COR-L47 (cell line): ENCODE data around the gene KLRB1.
"Not testable (repeated sequence)": the region's sequence is repeated elsewhere in the genome, so short reads cannot be mapped to it uniquely, and the experiment has no call there.

Source experiments
- DNase-seq: peaks from one replicate; lab custom pipeline; 2025; lab: John Stamatoyannopoulos, UW

The KLRB1 gene

GRCh38 chr12:9619411-9620179, 11.9 kb upstream of the KLRB1 start:
- DNase-seq, result no peak

GRCh38 chr12:9618906-9619305, 11.2 kb upstream of the KLRB1 start:
- not testable (repeated sequence) for DNase-seq

GRCh38 chr12:9617124-9617523, 9.4 kb upstream of the KLRB1 start:
- no peak for DNase-seq

- no peak for DNase-seq
These were observed 7.9 kb upstream of the KLRB1 start for GRCh38 chr12:9615420-9616136.

DNA sequence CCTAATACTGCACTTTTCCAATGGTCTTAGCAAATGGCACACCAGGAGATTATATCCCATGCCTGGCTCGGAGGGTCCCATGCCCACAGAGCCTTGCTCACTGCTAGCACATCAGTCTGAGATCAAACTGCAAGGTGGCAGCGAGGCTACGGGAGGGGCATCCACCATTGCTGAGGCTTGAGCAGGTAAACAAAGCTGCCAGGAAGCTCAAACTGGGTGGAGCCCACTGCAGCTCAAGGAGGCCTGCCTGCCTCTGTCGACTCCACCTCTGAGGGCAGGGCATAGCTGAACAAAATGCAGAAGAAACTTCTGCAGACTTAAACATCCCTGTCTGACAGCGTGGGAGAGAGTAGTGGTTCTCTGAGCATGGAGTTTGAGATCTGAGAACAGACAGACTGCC, 2.9 kb upstream of the KLRB1 start:
- not testable (repeated sequence) for DNase-seq

DNA sequence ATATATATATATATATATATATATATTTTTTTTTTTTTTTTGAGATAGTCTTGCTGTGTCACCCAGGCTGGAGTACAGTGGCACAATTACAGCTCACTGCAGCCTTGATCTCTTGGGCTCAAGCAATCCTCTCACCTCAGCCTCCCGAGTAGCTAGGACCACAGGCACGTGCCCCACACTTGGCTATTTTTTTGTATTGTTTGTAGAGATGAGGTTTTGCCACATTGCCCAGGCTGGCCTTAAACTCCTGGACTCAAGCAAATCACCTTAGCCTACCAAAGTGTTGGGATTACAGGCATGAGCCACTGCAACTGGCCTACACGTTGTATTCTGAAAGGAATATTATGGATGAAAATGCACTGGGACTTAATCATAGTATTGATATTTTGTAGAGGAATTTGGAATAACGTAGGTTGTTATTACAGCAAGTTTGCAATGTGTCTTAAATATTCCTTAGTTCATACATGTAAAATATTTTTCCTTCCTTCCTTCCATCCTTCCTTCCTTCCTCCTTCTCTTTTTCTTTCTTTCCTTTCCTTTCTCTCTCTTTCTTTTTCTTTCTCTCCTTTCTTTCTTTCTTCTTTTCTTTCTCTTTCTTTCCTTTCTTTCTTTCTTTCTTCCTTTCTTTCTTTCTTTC, 862 bp downstream of the KLRB1 start:
- no peak for DNase-seq

GRCh38 chr12:9606247-9606646, 1.5 kb downstream of the KLRB1 start:
- DNase-seq, result no peak

- DNase-seq, result no peak
These were observed 2.2 kb downstream of the KLRB1 start for GRCh38 chr12:9605483-9605882.

DNA sequence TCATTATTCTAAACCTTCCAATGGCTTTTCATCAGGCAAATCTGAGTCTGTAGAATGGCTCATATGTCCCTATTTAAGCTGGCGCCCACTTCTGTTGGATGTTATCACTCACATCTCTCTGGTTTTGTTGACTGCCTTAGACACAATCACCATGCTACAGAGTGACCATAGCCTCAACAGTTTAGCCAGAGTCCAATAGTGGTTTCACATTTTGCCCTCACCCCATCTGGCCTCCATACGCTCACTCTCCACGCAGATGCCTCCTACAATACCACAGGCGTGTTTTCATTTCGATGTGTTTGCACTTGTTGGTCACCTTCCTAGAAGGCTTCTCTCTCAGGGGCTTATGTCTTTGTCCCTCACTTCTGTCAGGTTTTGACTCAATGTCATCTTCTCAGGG, 3.4 kb downstream of the KLRB1 start:
- DNase-seq, result no peak

DNA sequence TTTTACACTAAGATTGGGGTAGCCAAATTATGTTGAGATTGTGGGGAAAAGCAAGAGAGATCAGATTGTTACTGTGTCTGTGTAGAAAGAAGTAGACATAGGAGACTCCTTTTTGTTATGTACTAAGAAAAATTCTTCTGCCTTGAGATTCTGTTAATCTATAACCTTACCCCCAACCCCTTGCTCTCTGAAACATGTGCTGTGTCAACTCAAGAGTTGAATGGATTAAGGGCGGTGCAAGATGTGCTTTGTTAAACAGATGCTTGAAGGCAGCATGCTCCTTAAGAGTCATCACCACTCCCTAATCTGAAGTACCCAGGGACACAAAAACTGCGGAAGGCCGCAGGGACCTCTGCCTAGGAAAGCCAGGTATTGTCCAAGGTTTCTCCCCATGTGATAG, 7.3 kb downstream of the KLRB1 start:
- not testable (repeated sequence) for DNase-seq

- DNase-seq, result no peak
These were observed 9.4 kb downstream of the KLRB1 start for GRCh38 chr12:9598363-9598762.

DNA sequence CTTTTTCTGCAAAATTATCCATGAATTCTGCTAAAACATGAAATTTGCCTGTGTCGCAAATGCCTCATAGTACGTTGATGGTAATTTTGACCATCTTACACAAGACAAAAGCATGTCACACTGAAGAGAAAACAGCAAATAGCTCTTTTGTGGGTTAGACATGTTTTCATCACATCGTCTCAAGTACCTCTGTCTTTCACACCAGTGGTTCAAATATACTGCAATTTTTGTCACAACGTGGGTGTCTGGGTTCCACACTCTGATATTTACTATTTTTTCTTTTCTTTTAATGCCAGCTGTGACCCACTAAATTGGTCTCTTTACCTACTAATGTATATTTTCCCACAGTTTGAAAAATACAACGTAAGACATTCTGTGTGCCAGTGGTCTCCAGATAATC, 10.4 kb downstream of the KLRB1 start:
- no peak for DNase-seq

GRCh38 chr12:9590441-9590840, 17.3 kb downstream of the KLRB1 start:
- no peak for DNase-seq

DNA sequence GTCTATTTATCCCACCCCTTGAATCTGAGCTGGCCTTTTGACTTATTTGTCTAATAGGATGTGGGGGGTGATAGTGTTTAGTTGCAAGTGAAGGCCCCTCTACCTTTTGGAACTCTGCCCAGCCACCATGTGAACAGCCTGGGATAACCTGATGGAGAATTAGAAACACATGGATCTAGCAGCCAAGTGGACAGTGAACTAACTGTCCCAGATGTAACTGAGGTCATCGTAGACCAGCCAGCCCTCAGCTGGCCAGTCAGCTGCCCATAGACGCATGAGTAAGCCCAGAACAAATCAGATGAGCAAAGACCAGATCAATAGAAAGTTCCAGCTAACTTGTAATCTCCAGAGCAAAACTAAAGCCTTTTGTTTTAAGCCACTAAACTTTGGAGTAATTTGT, 19.0 kb downstream of the KLRB1 start:
- no peak for DNase-seq

DNA sequence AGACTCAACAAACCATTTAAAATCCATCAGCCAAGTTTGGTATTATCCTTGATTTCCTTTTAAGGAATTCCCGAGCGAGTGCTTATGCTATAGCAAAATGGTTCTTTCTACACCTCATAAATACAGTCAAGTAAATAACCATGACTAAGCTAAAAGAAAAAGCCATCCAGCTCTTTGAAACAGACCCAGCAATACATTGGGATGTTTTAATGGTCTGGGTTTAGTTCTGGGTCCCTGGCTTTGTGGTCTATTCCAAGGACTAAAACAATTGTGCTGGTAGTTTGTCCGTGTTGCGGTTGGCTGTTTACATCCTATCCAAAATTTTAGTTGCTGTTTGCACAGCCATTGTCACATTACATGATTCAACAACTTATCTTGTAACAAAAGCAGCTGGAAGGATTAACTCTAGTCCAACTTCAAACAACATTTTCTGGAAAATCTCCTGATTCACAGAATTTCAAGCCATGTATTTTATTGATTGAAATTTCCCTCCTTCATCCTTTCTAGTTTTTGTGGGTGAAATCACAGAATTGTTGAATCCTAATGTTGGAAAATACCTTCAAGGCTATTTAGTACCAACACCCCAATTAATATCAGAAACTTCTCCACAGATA, 19.6 kb downstream of the KLRB1 start:
- DNase-seq, result no peak

- DNase-seq, result not testable (repeated sequence)
These were observed 30.0 kb downstream of the KLRB1 start for GRCh38 chr12:9577729-9578128.

DNA sequence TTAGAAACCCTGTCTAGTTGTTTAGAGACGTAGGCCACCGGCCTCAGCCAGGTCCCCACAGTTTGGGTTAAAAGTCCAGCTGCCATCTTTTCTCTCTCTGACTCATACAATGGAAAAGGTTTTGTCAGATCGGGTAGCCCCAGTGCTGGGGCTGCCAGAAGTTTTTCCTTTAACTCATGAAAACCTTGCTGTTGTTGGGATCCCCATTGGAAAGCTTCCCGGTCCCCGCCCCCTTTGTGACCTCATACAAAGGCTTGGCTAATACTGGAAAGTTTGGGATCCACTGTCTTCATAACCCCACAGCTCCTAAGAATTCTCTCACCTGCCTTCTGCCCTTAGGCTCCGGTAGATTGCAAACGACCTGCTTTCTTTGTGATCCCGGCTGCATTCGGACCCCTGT, 40.6 kb downstream of the KLRB1 start:
- not testable (repeated sequence) for DNase-seq

GRCh38 chr12:9566113-9566512, 41.6 kb downstream of the KLRB1 start:
- DNase-seq, result not testable (repeated sequence)

DNA sequence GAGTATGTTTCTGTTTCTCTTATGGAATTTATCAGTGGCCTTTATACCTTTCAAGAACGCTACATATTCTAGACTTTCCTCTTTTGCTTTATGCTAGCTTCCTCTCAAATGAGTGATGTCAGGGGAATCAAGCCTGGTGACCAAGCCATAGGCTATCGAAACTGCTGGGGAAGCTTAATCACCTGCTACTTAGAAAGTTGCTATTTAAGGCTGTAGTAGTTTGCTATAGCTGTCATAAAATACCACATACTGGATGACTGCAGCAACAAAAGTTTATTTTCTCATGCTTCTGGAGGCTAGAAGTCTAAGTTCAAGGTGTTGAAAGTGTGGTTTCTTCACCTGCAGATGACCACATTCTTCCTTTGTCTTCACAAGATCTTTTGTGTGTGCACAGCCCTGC, 43.3 kb downstream of the KLRB1 start:
- DNase-seq, result not testable (repeated sequence)

DNA sequence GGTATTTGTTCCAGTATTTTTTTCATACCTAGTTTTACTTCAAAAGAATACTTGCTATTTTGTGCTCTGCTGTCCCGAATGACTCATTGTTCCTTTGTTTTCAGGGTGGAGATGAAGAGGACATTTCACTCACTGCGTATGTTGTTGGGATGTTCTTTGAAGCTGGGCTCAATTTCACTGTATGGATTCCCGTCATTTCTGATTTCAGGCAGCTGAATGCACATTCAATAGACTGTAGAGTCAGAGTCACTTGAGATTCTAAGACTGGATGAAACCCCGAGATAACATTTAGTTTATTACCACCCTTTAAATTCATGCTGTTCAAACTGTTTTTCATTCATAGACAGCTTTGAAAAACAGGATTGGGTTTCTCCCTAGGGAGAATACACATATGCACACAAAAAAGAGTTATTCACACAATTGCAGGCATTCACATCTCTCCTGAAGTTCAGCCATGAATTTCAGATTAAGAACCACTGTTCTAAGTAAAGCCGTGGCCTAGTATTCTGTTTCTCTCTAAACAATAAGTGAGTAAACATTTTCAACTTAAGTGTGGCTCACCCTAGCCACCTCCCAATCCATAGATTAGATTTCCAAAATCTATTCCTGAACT, 44.8 kb downstream of the KLRB1 start:
- not testable (repeated sequence) for DNase-seq

DNA sequence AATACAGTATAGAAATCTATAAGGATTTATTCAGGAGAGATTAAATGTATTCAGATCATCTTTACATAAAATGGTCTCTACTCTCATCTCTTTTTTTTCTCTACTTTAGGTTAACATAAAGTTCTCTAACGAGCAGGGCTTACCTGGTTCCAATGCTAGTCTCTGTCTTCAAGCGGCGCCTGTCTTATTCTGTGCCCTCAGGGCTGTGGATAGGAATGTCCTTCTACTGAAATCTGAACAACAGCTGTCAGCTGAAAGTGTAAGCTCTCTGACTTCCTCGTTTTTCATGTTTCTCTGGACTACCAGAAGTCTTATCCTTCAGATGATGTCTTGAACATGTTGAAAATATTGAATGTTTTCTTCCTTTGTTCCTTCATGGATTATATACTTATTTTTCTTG, 62.2 kb downstream of the KLRB1 start:
- DNase-seq, result not testable (repeated sequence)
